ENCODE results near the gene NCK2. TPM values are rescaled to one million over a fixed set of nuclear protein-coding genes. Genes with fewer than 3 reads are reported as not detected.
A peak's percentile ranks its signal among the peaks of the same experiment; 100 is the strongest.

The NCK2 gene
- total RNA-seq (2022) (89.0 and 95.7 TPM in 2 replicates), Bru-seq, nascent RNA (percentile 92 among the genes with signal in this experiment), BruChase-seq, experiment 1, labeled RNA remaining after a 2-hour chase (percentile 80 among the genes with signal in this experiment), BruChase-seq, experiment 2, labeled RNA remaining after a 6-hour chase (percentile 79 among the genes with signal in this experiment)
- long read RNA-seq, transcript NCK2-201 (5 exons, 2,683 nt) = major isoform, 155 of 238 reads
- long read RNA-seq, transcript NCK2-205 (4 exons, 1,795 nt) = minor isoform, 31 of 238 reads
- long read RNA-seq, transcript NCK2-203 (4 exons, 2,371 nt) = minor isoform, 5 of 238 reads
- long read RNA-seq, partial matches to known transcripts = 26 of 238 reads
- long read RNA-seq, other reads (novel, unspliced or antisense) = 21 of 238 reads

- POLR2A ChIA-PET = no interaction called here
These were observed at the start of gene NCK2 for GRCh38 chr2:105744909-105745853. NCK2 (plus strand) TSS chr2:105744912; CDS start chr2:105855064, 110,152 bp downstream.

GRCh38 chr2:105697781-105698449 lies 46.8 kb upstream of the NCK2 start:
- H3K4me1 Mint-ChIP-seq (ENCODE audit: low read depth, unreplicated experiment) = no peaks in the 10 kb centered on the region
- no peaks in the 10 kb centered on the region for H3K9me3 ChIP-seq
- no peaks in the 10 kb centered on the region for H3K27me3 Mint-ChIP-seq (ENCODE audit: insufficient read depth, unreplicated experiment)
- CTCF ChIA-PET = no interaction called here
- no peaks in the 10 kb centered on the region for H3K36me3 Mint-ChIP-seq (ENCODE audit: insufficient read depth, unreplicated experiment)
- no peak overlapping the region for H3K4me3 ChIP-seq (ENCODE audit: low read depth, low read length)
- H3K4me1 ChIP-seq = no peaks in the 10 kb centered on the region
- intact Hi-C loops (cut with micrococcal nuclease; ENCODE audit: unreplicated experiment) = no loop called here
- no TSS peak for BruUV-seq (replicated peaks)
- H3K9me3 Mint-ChIP-seq (ENCODE audit: unreplicated experiment) = peaks cover 2% of the 10 kb centered on the region
- H3K27ac Mint-ChIP-seq (ENCODE audit: unreplicated experiment) = no peak overlapping the region
- TF ChIP-seq, protein P1, sequence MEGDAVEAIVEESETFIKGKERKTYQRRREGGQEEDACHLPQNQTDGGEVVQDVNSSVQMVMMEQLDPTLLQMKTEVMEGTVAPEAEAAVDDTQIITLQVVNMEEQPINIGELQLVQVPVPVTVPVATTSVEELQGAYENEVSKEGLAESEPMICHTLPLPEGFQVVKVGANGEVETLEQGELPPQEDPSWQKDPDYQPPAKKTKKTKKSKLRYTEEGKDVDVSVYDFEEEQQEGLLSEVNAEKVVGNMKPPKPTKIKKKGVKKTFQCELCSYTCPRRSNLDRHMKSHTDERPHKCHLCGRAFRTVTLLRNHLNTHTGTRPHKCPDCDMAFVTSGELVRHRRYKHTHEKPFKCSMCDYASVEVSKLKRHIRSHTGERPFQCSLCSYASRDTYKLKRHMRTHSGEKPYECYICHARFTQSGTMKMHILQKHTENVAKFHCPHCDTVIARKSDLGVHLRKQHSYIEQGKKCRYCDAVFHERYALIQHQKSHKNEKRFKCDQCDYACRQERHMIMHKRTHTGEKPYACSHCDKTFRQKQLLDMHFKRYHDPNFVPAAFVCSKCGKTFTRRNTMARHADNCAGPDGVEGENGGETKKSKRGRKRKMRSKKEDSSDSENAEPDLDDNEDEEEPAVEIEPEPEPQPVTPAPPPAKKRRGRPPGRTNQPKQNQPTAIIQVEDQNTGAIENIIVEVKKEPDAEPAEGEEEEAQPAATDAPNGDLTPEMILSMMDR (IDR thresholded peaks at IDR 0.05; ENCODE audit: insufficient read depth in 1 of 2, low read depth in 1 of 2, low read length in 1 of 2, severe bottlenecking in 1 of 2, unreplicated experiment in 1 of 2) = no peak
- POLR2A ChIA-PET = no interaction called here
- H3K36me3 ChIP-seq (ENCODE audit: control insufficient read depth, insufficient read depth, low read length) = no peaks in the 10 kb centered on the region
- no peak for DNase-seq
- H3K4me3 Mint-ChIP-seq (ENCODE audit: unreplicated experiment) = no peak overlapping the region
- H3K27me3 ChIP-seq (replicated peaks; ENCODE audit: control insufficient read depth, insufficient read depth, low read length) = no peaks in the 10 kb centered on the region

More at GRCh38 chr2:105744909-105745853, at the start of gene NCK2:
- BruUV-seq (replicated peaks) = no TSS peak
- peak within 1 kb of the TSS; percentile 89 for H3K27ac Mint-ChIP-seq (ENCODE audit: unreplicated experiment)
- Histone ChIP-seq H3K4me3 (ENCODE audit: low read depth, low read length) (peak within 1 kb of the TSS; percentile 80), H3K27me3 (replicated peaks; ENCODE audit: control insufficient read depth, insufficient read depth, low read length) (no peaks in the 10 kb centered on the region), H3K4me1 (peaks cover 20% of the 10 kb centered on the region), H3K36me3 (ENCODE audit: control insufficient read depth, insufficient read depth, low read length) (peaks cover 5% of the 10 kb centered on the region), H3K9me3 (no peaks in the 10 kb centered on the region)
- TF ChIP-seq, protein P1 (IDR thresholded peaks at IDR 0.05; ENCODE audit: insufficient read depth in 1 of 2, low read depth in 1 of 2, low read length in 1 of 2, severe bottlenecking in 1 of 2, unreplicated experiment in 1 of 2) = no peak
- peaks cover 24% of the 10 kb centered on the region for H3K4me1 Mint-ChIP-seq (ENCODE audit: low read depth, unreplicated experiment)
- intact Hi-C loops (cut with micrococcal nuclease; ENCODE audit: unreplicated experiment) = loop anchor here (2.0 kb wide), 2 partner anchors 14 to 56 kb away; no protein-coding TSS in a partner anchor
- CTCF ChIA-PET = interaction anchor here (1.3 to 1.8 kb wide), 2 partner anchors 143 to 168 kb away, joined by 5 to 8 read pairs; no protein-coding TSS in a partner anchor
- no peaks in the 10 kb centered on the region for H3K9me3 Mint-ChIP-seq (ENCODE audit: unreplicated experiment)
- H3K27me3 Mint-ChIP-seq (ENCODE audit: insufficient read depth, unreplicated experiment) = no peaks in the 10 kb centered on the region
- DNase-seq = peak in 1 of 2 experiments; percentile 54
- peaks cover 36% of the 10 kb centered on the region for H3K36me3 Mint-ChIP-seq (ENCODE audit: insufficient read depth, unreplicated experiment)
- H3K4me3 Mint-ChIP-seq (ENCODE audit: unreplicated experiment) = peak within 1 kb of the TSS; percentile 84

DNA sequence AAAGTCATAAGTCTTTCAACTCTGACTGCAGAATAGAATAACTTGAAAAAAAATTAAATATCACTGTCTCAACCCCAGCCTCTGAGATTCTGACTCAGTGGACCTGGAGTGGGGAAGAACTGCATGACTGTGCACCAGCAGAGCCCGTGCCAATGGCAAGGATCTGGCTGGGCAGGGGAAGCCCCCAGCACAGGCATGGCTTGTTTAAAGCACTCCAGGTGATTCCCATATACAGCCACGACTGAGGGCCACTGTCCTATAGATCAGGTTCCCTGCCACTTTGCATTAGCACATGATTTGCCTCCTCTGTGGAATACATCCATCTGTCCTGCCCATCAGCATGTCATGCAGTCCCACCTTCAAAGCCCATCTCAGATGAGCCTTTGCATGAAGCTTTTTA lies 45.9 kb upstream of the NCK2 start:
- Histone ChIP-seq H3K27me3 (replicated peaks; ENCODE audit: control insufficient read depth, insufficient read depth, low read length) (no peaks in the 10 kb centered on the region), H3K4me3 (ENCODE audit: low read depth, low read length) (no peak overlapping the region), H3K4me1 (no peaks in the 10 kb centered on the region), H3K9me3 (no peaks in the 10 kb centered on the region), H3K36me3 (ENCODE audit: control insufficient read depth, insufficient read depth, low read length) (no peaks in the 10 kb centered on the region)
- TF ChIP-seq, protein P1 (IDR thresholded peaks at IDR 0.05; ENCODE audit: insufficient read depth in 1 of 2, low read depth in 1 of 2, low read length in 1 of 2, severe bottlenecking in 1 of 2, unreplicated experiment in 1 of 2) = no peak
- no peaks in the 10 kb centered on the region for H3K36me3 Mint-ChIP-seq (ENCODE audit: insufficient read depth, unreplicated experiment)
- no peak overlapping the region for H3K27ac Mint-ChIP-seq (ENCODE audit: unreplicated experiment)
- H3K4me1 Mint-ChIP-seq (ENCODE audit: low read depth, unreplicated experiment) = no peaks in the 10 kb centered on the region
- ChIA-PET CTCF (no interaction called here), POLR2A (no interaction called here)
- H3K4me3 Mint-ChIP-seq (ENCODE audit: unreplicated experiment) = no peak overlapping the region
- no TSS peak for BruUV-seq (replicated peaks)
- DNase-seq = no peak
- intact Hi-C loops (cut with micrococcal nuclease; ENCODE audit: unreplicated experiment) = no loop called here
- H3K9me3 Mint-ChIP-seq (ENCODE audit: unreplicated experiment) = peaks cover 11% of the 10 kb centered on the region
- no peaks in the 10 kb centered on the region for H3K27me3 Mint-ChIP-seq (ENCODE audit: insufficient read depth, unreplicated experiment)
